ENCODE measurements around the gene ARPC1B.

- TF ChIP-seq, protein P1, sequence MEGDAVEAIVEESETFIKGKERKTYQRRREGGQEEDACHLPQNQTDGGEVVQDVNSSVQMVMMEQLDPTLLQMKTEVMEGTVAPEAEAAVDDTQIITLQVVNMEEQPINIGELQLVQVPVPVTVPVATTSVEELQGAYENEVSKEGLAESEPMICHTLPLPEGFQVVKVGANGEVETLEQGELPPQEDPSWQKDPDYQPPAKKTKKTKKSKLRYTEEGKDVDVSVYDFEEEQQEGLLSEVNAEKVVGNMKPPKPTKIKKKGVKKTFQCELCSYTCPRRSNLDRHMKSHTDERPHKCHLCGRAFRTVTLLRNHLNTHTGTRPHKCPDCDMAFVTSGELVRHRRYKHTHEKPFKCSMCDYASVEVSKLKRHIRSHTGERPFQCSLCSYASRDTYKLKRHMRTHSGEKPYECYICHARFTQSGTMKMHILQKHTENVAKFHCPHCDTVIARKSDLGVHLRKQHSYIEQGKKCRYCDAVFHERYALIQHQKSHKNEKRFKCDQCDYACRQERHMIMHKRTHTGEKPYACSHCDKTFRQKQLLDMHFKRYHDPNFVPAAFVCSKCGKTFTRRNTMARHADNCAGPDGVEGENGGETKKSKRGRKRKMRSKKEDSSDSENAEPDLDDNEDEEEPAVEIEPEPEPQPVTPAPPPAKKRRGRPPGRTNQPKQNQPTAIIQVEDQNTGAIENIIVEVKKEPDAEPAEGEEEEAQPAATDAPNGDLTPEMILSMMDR (conservative IDR thresholded peaks at IDR 0.05 in 1 of 2, IDR thresholded peaks at IDR 0.05 in 1 of 2; ENCODE audit: low read depth in 1 of 2, low read length in 2 of 2) = no peak
- no peak for TF ChIP-seq EZH2 (IDR thresholded peaks at IDR 0.05; ENCODE audit: low read length, missing control alignments)
Measured at GRCh38 chr7:99392046-99392445, 17.5 kb downstream of the ARPC1B start.

All from fibroblast of lung (primary cell).